Gastrocnemius medialis (tissue), 4 donors: ENCODE measurements around the gene JPH2.

Source experiments
- POLR2A ChIP-seq, 2 donors: fragments of 450-650 bp; IDR thresholded peaks; one replicate each; pipeline ENCODE4 v1.6.1; 2017; ENCODE audit warnings: antibody characterized with exemption in 2 of 2, mild to moderate bottlenecking in 2 of 2, moderate library complexity in 2 of 2
- TF ChIP-seq, protein P1 (sequence below), 5 experiments: fragments of 450-650 bp in 3 of 5; fragments of 200-600 bp in 2 of 5; sonication (generic) in 2 of 5; IDR thresholded peaks in 4 of 5; conservative IDR thresholded peaks in 1 of 5; 1 replicate in 4 of 5; 2 replicates in 1 of 5; pipeline ENCODE4 v1.5.1; 2016 to 2019; ENCODE audit warnings: antibody characterized with exemption in 5 of 5, mild to moderate bottlenecking in 3 of 5, moderate library complexity in 3 of 5

DNA sequence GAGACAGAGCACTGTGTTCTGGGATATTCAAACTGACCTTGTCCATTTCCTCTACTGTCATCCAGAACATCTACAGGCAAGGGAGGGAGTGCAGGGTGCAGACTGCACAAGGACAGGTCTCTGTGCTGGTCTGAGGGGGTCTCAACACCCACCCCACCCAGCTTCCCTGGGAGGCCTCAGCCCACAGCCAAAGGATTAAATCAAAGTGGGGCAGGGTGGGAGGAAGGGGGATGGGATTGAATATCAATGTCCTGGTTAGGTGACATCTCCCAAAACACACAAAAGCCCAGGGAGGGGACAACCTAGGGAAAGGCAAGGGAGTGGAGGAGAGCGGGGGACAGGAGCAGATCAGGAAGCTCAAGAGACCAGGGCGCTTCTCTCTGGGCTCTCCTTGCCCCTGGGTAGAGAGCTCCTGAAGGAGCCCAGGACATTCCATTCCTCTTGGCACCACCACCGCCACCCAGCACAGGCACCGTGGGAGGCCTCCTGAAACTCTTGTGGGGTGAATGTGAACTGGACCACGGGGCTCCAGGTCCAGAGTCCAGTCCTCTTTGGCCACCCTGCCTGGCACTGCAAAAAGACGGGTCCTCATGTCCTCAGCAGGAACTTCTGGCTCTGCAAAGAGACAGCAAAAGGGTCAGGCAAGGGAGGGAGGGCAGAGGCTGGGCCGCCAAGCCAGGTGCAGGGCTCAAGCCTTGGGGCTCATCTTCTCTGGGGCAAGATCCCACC, 73.9 kb downstream of the JPH2 start:
- no peak for TF ChIP-seq POLR2A (IDR thresholded peaks at IDR 0.05)
- TF ChIP-seq, protein P1, sequence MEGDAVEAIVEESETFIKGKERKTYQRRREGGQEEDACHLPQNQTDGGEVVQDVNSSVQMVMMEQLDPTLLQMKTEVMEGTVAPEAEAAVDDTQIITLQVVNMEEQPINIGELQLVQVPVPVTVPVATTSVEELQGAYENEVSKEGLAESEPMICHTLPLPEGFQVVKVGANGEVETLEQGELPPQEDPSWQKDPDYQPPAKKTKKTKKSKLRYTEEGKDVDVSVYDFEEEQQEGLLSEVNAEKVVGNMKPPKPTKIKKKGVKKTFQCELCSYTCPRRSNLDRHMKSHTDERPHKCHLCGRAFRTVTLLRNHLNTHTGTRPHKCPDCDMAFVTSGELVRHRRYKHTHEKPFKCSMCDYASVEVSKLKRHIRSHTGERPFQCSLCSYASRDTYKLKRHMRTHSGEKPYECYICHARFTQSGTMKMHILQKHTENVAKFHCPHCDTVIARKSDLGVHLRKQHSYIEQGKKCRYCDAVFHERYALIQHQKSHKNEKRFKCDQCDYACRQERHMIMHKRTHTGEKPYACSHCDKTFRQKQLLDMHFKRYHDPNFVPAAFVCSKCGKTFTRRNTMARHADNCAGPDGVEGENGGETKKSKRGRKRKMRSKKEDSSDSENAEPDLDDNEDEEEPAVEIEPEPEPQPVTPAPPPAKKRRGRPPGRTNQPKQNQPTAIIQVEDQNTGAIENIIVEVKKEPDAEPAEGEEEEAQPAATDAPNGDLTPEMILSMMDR (IDR thresholded peaks at IDR 0.05 in 4 of 5, conservative IDR thresholded peaks at IDR 0.05 in 1 of 5) = no peak
